Stimulated activated CD8-positive, alpha-beta memory T cell treated with anti-CD3 and anti-CD28 coated beads, Interleukin-15, amount 100 ng/mL, for 4 hours (primary cell): ENCODE measurements around the gene SH3TC1.

Source experiments
- DNase-seq, 2 donors: peaks; one replicate each; pipeline ENCODE4 v3.0.0-alpha.2; 2020; ENCODE audit warnings: low read depth in 2 of 2

The SH3TC1 gene

DNA sequence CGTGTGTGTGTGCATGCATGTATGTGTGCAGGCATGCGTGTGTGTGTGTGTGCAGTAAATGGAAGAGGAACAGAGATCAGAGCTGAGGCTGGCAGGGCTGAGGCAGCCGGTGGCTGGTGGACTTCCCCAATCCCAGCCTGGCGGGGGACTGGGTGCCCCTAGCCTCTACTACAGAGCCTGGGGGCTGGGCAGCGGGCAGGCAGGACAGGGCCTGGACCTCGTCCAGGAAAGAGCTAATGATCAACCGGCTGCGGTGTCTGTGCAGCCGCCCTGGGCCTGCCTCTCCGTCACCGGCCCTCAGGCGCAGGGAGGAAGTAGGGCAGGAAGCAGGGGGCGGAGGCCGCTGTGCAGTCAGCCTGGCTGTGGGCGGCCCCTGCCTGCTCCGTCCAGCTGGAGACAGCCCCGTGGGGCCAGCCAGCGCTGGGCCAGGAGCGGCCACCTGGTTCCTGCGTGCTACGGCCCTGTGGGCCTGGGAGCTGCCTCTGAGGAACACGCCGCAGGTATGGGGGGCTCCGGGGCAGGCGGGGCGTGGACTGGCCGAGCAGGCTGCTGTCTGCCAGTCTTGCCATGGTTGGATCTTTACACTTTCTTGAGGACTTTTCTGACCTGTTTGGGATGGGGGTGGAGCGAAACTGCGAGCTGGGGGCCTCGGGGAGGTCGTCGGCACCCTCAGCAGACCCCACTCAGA is at the start of gene SH3TC1:
Gene SH3TC1 (plus strand): TSS at position 385 of the 688 bp plus-strand sequence. CDS start 5,905 bp downstream, outside the sequence.
- DNase-seq: peak; percentile 16 to 37

DNA sequence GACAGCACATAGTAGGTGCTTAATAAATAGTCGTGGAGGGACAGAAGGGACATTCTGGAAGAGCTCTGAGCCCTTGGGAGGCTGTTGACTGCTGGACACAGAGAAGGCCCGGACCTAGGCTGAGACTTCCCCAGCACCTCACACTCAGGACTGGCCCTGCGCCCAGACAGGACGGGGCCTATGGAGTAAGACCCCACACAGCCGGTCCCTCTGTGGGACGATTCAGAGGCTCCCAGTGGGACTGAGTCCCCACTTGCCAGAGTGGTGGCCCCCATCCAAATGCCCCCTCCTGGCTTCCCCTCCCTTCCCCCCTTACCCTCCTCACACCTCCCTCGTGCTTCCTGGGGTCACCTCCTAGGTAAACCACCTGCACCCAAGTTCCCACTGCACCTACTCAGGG is 49.4 kb upstream of the SH3TC1 start:
- DNase-seq: no peak

- no peak for DNase-seq
These were observed 48.7 kb upstream of the SH3TC1 start for GRCh38 chr4:8150152-8151090.

DNA sequence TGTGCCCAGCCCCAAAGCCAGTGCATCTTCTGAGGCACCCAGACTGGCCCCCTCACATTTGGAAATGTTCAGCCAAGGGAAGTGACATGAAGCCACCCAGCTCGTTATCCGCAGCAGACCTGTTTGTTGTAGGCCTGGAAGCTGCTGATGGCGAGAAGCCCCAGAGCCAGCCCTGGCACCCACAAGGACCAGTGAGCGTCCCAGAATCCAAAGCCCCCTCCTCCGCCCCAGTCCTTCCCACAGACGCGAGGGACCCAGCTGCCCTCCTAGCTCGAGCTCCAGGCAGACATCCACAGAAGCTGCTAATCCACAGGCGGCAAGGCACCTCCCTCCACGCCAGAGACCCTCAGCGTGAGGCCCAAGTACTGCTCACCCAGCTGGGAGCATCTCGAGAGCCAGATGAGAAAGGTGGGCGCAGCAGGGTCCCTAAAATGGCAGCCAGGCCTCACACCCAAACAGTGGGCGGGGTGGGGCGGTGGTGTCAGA is 47.9 kb upstream of the SH3TC1 start:
- no peak for DNase-seq

- DNase-seq: no peak
These were observed 46.8 kb upstream of the SH3TC1 start for GRCh38 chr4:8152090-8152864.

- DNase-seq: no peak
These were observed 46.2 kb upstream of the SH3TC1 start for GRCh38 chr4:8152865-8153257.

DNA sequence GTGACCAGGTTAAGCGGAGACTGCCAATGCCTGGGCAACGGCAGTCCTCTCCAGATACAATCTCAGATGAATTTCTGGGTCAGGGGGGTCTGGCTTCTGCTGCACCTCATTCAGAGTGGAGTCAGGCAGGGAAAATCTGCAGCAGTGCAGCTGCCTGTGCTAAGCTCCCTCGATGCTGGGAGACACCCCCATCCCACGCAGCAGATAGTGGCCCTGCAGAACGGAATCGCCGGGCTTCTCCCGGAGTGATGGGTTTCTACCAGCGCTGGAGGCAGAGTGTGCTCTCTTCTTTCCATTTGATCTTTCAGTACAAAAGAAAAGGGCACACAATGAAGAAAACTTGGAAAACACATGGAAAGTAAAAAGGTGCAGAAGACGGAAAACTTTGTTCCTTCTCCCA is 45.6 kb upstream of the SH3TC1 start:
- DNase-seq: no peak

GRCh38 chr4:8155048-8155447 is 44.0 kb upstream of the SH3TC1 start:
- DNase-seq: no peak

- DNase-seq: no peak
These were observed 43.2 kb upstream of the SH3TC1 start for GRCh38 chr4:8155660-8156421.

GRCh38 chr4:8156617-8157016 is 42.5 kb upstream of the SH3TC1 start:
- DNase-seq: no peak

DNA sequence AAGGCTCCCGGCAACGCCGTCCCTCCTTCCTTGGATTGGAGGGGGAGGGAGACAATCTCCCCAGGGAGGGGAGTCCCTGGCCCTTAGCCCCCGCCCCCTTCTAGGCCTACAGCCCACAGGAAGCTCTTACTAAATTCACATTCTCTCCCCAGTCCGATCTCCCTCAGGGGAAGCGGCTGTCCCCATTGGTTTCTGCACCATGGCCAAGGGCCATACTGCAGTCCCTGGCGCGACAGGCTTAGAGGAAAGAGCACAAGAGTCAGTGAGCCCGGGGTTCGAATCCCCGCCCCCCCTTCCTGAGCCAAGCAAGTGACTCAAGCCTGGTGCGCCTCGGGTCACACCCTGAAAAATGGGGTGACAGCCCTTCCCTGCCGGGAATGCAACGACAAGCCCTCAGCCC is 41.6 kb upstream of the SH3TC1 start:
- DNase-seq: no peak

DNA sequence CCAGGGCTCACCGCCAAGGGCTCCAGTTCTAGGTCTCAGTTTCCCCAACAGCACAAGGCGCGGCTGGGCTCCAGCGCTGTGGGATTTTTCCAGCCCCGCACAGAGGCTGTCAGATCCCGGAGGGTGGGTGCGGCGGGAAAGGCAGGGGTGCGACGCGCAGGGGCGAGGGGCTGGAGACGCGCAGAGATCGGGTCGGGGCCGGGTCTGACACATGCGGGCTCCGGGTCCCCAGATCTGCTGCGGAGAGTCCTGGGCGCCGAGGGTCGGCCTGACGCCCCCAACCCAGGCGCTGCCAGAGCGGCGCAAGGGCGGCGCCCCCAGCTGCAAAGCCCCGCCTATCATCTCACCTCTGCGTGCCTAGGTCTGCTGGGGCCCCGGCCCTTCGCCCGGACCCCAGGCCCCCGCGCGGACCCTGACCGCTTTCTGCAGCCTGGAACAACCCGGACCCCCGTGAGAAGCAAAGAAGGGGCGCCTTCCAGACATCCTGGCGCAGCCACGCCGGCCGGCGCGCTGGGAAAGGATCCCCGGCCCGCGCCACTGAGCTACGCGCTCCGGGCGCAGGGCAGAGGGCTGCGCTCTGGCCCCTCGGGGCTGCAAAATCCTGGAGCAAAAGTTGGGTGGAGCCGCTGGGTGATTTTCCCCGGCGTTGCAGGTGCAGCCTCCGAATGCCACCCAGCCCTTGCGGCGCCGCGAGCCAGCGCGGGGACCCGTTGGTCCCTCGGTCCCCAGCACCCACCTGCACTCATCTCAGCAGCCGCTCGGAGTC is 41.0 kb upstream of the SH3TC1 start:
- no peak for DNase-seq

- DNase-seq: peak; percentile 96 to 99
These were observed 40.2 kb upstream of the SH3TC1 start, which contains the start of gene ABLIM2 for GRCh38 chr4:8158710-8159536. Gene ABLIM2 (minus strand): TSS chr4:8158813. CDS start chr4:8158689, 124 bp downstream.

GRCh38 chr4:8159537-8160232 is 39.4 kb upstream of the SH3TC1 start:
- no peak for DNase-seq

DNA sequence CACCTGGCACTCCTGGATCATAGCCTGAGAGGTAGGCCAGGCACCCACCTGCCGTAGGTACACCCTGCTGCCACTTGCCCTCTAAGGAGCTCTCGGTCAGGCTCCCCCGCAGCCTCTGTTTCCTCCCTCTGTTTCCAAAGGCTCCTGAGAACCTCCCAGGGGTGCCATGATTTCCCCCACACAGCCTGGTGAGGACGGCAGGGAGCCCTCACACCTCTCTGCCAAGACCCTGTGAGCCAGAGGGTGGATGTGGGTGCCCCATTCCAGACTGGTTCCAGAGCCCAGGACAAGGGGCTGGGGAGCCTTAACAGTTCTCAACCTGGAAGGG is 38.9 kb upstream of the SH3TC1 start:
- DNase-seq: no peak

DNA sequence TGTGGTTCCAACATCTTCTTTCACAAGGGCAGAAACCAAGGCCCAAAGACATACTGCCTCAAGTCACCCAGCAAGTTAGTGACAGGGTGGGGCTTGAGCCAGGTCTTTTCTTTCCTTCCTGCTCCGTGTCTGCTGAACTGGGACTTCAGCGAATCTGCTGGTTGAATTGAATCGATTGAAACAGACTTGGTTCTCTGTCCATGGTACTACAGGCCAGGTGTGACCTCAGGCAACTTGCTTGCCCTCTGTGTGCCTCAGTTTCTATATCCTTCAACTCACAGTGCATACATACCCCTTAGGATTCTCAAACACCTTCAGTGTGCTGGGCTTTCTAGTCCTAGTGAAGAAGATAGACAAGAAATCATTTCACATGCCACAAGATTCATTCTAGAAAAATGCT is 38.5 kb upstream of the SH3TC1 start:
- no peak for DNase-seq

GRCh38 chr4:8162625-8163024 is 36.5 kb upstream of the SH3TC1 start:
- DNase-seq: no peak

GRCh38 chr4:8163026-8163425 is 36.1 kb upstream of the SH3TC1 start:
- DNase-seq: no peak
